Endothelial cell of umbilical vein (primary cell): ENCODE results near the gene PRDM2.

Experiments
- EZH2 ChIP-seq: IDR thresholded peaks from 2 replicates; pipeline ENCODE4 v1.6.1; 2012; ENCODE audit warnings: borderline replicate concordance, low read depth, mild to moderate bottlenecking, moderate library complexity, low read length, inconsistent platforms; ENCODE audit not compliant: severe bottlenecking
- TF ChIP-seq, protein P1 (sequence below), 2 donors: IDR thresholded peaks; 1 replicate in 1 of 2; 2 replicates in 1 of 2; pipeline ENCODE4 v1.5.1; 2011; ENCODE audit warnings: low read length in 2 of 2, mild to moderate bottlenecking in 2 of 2, moderate library complexity in 2 of 2, control low read depth in 1 of 2, inconsistent platforms in 1 of 2, low read depth in 1 of 2; ENCODE audit not compliant: insufficient read depth in 1 of 2; ENCODE audit errors: extremely low read depth in 1 of 2

DNA sequence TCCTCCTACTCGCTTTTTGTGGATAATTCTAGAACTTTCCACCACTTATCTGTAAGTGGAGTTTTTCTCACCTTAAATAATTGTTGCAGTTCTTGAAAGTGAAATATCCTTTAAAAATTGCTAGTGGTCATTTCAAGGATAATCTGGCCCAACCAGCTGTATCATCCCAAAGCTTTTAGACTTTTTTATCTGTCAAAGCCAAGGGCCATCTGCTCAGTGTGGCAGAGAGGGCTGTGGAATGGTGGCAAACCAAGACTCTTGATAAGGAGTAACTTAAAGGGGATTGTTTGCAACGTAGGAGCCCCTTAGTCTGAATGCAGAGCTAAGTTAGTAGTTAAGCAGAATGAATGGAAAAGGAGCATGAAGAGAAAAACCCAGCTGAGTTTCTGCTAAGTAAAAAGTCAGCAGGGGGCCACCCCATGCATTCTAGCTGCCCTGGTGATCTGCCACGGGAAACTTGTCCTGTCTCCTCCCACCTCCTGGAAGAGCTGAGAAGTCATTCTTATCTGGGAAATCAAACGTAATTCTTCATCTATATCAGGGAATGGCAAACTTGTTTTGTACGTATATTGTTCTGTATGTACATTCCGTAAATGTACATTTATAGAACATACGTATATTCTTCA, 169.3 kb downstream of the PRDM2 start:
- TF ChIP-seq, protein P1, sequence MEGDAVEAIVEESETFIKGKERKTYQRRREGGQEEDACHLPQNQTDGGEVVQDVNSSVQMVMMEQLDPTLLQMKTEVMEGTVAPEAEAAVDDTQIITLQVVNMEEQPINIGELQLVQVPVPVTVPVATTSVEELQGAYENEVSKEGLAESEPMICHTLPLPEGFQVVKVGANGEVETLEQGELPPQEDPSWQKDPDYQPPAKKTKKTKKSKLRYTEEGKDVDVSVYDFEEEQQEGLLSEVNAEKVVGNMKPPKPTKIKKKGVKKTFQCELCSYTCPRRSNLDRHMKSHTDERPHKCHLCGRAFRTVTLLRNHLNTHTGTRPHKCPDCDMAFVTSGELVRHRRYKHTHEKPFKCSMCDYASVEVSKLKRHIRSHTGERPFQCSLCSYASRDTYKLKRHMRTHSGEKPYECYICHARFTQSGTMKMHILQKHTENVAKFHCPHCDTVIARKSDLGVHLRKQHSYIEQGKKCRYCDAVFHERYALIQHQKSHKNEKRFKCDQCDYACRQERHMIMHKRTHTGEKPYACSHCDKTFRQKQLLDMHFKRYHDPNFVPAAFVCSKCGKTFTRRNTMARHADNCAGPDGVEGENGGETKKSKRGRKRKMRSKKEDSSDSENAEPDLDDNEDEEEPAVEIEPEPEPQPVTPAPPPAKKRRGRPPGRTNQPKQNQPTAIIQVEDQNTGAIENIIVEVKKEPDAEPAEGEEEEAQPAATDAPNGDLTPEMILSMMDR (IDR thresholded peaks at IDR 0.05; ENCODE audit: extremely low read depth in 1 of 2, insufficient read depth in 1 of 2, low read depth in 1 of 2, low read length in 2 of 2): no peak
- TF ChIP-seq EZH2: no peak
